ENCODE data around the gene MED9.

GRCh38 chr17:17453088-17453487 lies 23.7 kb upstream of the MED9 start:
- TF ChIP-seq CTCF (IDR thresholded peaks at IDR 0.05): no peak
- TF ChIP-seq POLR2AphosphoS5 (IDR thresholded peaks at IDR 0.05): no peak
- no peak for TF ChIP-seq POLR2A (IDR thresholded peaks at IDR 0.05)

Measured in upper lobe of left lung (tissue), 4 donors.